CD4-positive, alpha-beta T cell (primary cell): ENCODE measurements around the gene PCBP1. TPM values are rescaled to one million over a fixed set of nuclear protein-coding genes. Genes with fewer than 3 reads are reported as not detected.
"Not testable (repeated sequence)": the region's sequence is repeated elsewhere in the genome, so short reads cannot be mapped to it uniquely, and the experiment has no call there.

Experiments
- ATAC-seq: fragments of 200-7000 bp; cut with Tn5 transposase; one replicate; pipeline ENCODE4 v1.10.0; 2022; ENCODE audit warnings: mild to moderate bottlenecking; ENCODE audit not compliant: poor library complexity
- CTCF ChIA-PET: fragments of 350-600 bp; sonication (Branson Sonifier 250); formaldehyde crosslinking; loops from one replicate; lab custom pipeline; 2021; ENCODE audit warnings: antibody characterized with exemption, inconsistent platforms; lab: Charles Lee
- POLR2A ChIA-PET: fragments of 350-600 bp; sonication (Branson Sonifier 250); formaldehyde crosslinking; loops from one replicate; lab custom pipeline; 2021; ENCODE audit warnings: antibody characterized with exemption, inconsistent platforms; lab: Charles Lee
- DNase-seq, 14 experiments: peaks; one replicate each; pipeline ENCODE4 v3.0.0-alpha.2; 2013 to 2020; ENCODE audit warnings: mixed read lengths in 2 of 14
- H3K27ac ChIP-seq, 2 donors: one replicate each; pipeline versions ENCODE4 v1.5.1 to v1.7.0; 2013; ENCODE audit warnings: low read length in 2 of 2, low read depth in 1 of 2, mild to moderate bottlenecking in 1 of 2
- H3K27me3 ChIP-seq, 2 experiments: 1 replicate in 1 of 2; 2 replicates in 1 of 2; pipeline versions ENCODE4 v1.6.1 to v1.7.0; 2013; ENCODE audit warnings: low read length in 2 of 2, control low read depth in 1 of 2, mild to moderate bottlenecking in 1 of 2, moderate library complexity in 1 of 2; ENCODE audit not compliant: insufficient read depth in 2 of 2, control insufficient read depth in 1 of 2
- H3K36me3 ChIP-seq: one replicate; pipeline ENCODE4 v1.6.1; 2013; ENCODE audit warnings: low read length, control low read depth; ENCODE audit not compliant: insufficient read depth
- H3K4me1 ChIP-seq: one replicate; pipeline ENCODE4 v1.6.1; 2013; ENCODE audit warnings: low read length, control low read depth; ENCODE audit not compliant: insufficient read depth
- H3K4me3 ChIP-seq: one replicate; pipeline ENCODE4 v1.5.1; 2013; ENCODE audit warnings: mild to moderate bottlenecking, low read length, moderate library complexity
- H3K9me3 ChIP-seq, 2 experiments: 1 replicate in 1 of 2; 2 replicates in 1 of 2; pipeline versions ENCODE4 v1.6.1 to v1.7.0; 2013; ENCODE audit warnings: low read length in 2 of 2, mild to moderate bottlenecking in 2 of 2, control low read depth in 1 of 2, moderate library complexity in 1 of 2; ENCODE audit not compliant: control insufficient read depth in 1 of 2, insufficient read depth in 1 of 2
- H3K27ac Mint-ChIP-seq: one replicate; pipeline ENCODE4 v1.8.0; 2020; ENCODE audit warnings: mixed read lengths
- H3K27me3 Mint-ChIP-seq: one replicate; pipeline ENCODE4 v1.8.0; 2021; ENCODE audit warnings: mixed read lengths
- H3K36me3 Mint-ChIP-seq: one replicate; pipeline ENCODE4 v1.8.0; 2021; ENCODE audit warnings: low read depth, mixed read lengths
- H3K4me1 Mint-ChIP-seq: one replicate; pipeline ENCODE4 v1.8.0; 2021; ENCODE audit warnings: low read depth, mixed read lengths
- H3K4me3 Mint-ChIP-seq: one replicate; pipeline ENCODE4 v1.8.0; 2020; ENCODE audit warnings: mild to moderate bottlenecking, mixed read lengths
- H3K9me3 Mint-ChIP-seq: one replicate; pipeline ENCODE4 v1.8.0; 2020; ENCODE audit warnings: mixed read lengths
- intact Hi-C, 2 experiments: fragments of 100-400 bp; cut with DNase I in 1 of 2; cut with micrococcal nuclease in 1 of 2; formaldehyde crosslinking; loops; one replicate each; pipeline versions ENCODE4 v1.15.1 to v1.9.0; 2023 to 2025; cut with DNase I, micrococcal nuclease
- total RNA-seq, 174 experiments: library from RNA in 2 of 174; stranded (reverse) in 2 of 174; gene quantifications; one replicate each; pipeline ENCODE4 v1.2.3 and lab custom pipeline; 2021 to 2026
- TF ChIP-seq, protein P1 (sequence below): fragments of 200-600 bp; IDR thresholded peaks from one replicate; pipeline ENCODE4 v1.8.0; 2022; ENCODE audit warnings: antibody characterized with exemption, mild to moderate bottlenecking

PCBP1 gene
- total RNA-seq, 2 experiments from 2014 or later: 228 to 233 TPM

DNA sequence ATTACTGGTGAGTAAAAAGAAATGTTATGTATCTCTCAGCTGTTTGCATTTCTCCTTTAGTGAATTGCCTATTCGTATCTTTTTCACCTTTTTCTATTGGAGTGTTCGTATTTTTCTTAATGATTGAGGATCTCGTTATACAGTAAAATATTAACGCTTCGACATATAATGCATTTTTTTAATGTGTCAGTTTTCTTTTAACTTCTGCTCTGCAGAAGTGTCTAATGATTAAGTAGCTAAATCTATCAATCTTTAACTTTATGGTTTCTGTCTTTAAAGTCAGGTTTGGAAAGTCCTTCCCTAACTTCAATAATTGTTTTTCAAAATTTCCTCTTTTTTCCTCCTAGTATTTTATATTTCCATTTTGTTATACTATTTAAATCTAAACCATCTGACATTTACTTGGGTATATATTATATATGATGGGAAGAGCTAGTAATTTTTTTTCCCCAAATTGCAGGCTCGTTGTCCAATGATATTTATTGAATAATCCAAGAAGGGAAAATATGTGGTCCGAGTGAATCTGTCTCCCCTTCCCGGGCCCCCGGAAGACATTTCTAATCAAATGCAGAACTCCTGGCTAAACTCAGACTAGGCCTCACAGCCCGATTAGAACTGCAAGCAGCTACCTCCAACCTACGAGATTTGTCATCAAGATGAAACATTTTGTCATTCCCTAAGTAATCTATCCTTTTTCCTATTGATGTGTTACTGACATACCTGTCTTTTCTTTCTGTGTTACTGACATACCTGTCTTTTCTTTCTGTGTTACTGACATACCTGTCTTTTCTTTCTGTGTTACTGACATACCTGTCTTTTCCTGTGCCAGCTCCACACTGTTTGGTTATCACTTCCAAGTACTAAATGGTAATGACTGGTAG is 17.2 kb downstream of the PCBP1 start:
- peak overlapping the region; percentile 18 for H3K4me3 ChIP-seq
- H3K9me3 ChIP-seq: no peaks in the 10 kb centered on the region
- Mint-ChIP-seq H3K27me3 (no peaks in the 10 kb centered on the region), H3K27ac (peak overlapping the region; percentile 96), H3K36me3 (no peaks in the 10 kb centered on the region), H3K4me3 (peak overlapping the region; percentile 83), H3K4me1 (peaks cover 52% of the 10 kb centered on the region), H3K9me3 (no peaks in the 10 kb centered on the region)
- H3K36me3 ChIP-seq: no peaks in the 10 kb centered on the region
- DNase-seq (peak in 4 of 14 experiments; percentile 38 to 70 (median 55)), ATAC-seq (no peak)
- TF ChIP-seq, protein P1, sequence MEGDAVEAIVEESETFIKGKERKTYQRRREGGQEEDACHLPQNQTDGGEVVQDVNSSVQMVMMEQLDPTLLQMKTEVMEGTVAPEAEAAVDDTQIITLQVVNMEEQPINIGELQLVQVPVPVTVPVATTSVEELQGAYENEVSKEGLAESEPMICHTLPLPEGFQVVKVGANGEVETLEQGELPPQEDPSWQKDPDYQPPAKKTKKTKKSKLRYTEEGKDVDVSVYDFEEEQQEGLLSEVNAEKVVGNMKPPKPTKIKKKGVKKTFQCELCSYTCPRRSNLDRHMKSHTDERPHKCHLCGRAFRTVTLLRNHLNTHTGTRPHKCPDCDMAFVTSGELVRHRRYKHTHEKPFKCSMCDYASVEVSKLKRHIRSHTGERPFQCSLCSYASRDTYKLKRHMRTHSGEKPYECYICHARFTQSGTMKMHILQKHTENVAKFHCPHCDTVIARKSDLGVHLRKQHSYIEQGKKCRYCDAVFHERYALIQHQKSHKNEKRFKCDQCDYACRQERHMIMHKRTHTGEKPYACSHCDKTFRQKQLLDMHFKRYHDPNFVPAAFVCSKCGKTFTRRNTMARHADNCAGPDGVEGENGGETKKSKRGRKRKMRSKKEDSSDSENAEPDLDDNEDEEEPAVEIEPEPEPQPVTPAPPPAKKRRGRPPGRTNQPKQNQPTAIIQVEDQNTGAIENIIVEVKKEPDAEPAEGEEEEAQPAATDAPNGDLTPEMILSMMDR: no peak
- H3K27me3 ChIP-seq: no peaks in the 10 kb centered on the region
- H3K4me1 ChIP-seq: peaks cover 41% of the 10 kb centered on the region
- CTCF ChIA-PET: interaction anchor here (0.7 to 1.8 kb wide), 7 partner anchors 9 to 79 kb away, joined by 3 to 9 read pairs (median 3); no protein-coding TSS in a partner anchor
- H3K27ac ChIP-seq: peak overlapping the region; percentile 66 to 70
- intact Hi-C loops: no loop called here
- POLR2A ChIA-PET: interaction anchor here (0.6 to 13.8 kb wide), 15 partner anchors 9 to 1338 kb away, joined by 3 to 232 read pairs (median 11); partner anchors contain the start of genes MXD1, PCBP1 and SNRPG

DNA sequence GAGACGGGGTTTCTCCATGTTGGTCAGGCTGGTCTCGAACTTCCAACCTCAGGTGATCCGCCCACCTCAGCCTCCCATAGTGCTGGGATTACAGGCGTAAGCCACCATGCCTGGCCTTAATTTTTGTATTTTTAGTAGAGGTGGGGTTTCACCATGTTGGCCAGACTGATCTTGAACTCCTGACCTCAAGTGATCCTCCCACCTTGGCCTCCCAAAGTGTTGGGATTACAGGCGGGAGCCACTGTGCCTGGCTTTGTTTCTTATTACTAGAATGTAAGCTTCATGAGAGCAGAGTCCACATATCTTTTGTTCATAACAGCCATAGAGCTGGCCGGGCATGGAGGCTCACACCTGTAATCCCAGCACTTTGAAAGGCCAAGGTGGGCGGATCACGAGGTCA is 18.9 kb downstream of the PCBP1 start:
- H3K27ac ChIP-seq, CTCF ChIA-PET, intact Hi-C loops, H3K4me3 Mint-ChIP-seq, H3K36me3 Mint-ChIP-seq, H3K9me3 Mint-ChIP-seq, H3K9me3 ChIP-seq, H3K27me3 Mint-ChIP-seq, ATAC-seq, DNase-seq, H3K4me3 ChIP-seq, H3K36me3 ChIP-seq, H3K27me3 ChIP-seq, H3K27ac Mint-ChIP-seq: not testable (repeated sequence)
- H3K4me1 Mint-ChIP-seq: peaks cover 63% of the 10 kb centered on the region
- H3K4me1 ChIP-seq: peaks cover 58% of the 10 kb centered on the region
- POLR2A ChIA-PET: interaction anchor here (3.7 to 13.8 kb wide), 4 partner anchors 12 to 29 kb away, joined by 63 to 232 read pairs (median 90); partner anchors contain the start of gene PCBP1

DNA sequence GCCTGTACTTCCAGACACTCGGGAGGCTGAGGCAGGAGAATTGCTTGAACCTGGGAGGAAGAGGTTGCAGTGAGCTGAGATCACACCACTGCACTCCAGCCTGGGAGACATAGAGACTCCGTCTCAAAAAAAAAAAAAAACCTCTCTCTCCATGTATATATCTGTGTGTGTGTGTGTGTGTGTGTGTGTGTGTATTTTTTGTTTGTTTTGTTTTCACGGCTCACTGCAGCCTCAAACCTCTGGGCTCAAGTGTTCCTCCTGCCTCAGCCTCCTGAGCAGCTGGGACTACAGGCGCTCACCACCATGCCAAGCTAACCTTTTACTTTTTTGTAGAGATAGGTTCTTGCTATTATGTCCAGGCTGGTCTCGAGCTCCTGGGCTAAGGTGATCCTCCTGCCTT is 23.1 kb downstream of the PCBP1 start:
- H3K4me3 Mint-ChIP-seq, DNase-seq, H3K27me3 ChIP-seq, H3K36me3 ChIP-seq, ATAC-seq, H3K9me3 ChIP-seq, intact Hi-C loops, H3K9me3 Mint-ChIP-seq, H3K4me3 ChIP-seq, H3K36me3 Mint-ChIP-seq, H3K27me3 Mint-ChIP-seq: not testable (repeated sequence)
- ChIA-PET POLR2A (interaction anchor here (0.6 to 13.8 kb wide), 8 partner anchors 15 to 579 kb away, joined by 3 to 232 read pairs (median 5); no protein-coding TSS in a partner anchor), CTCF (interaction anchor here (1.1 kb wide), 1 partner anchor 22 kb away, joined by 3 read pairs; no protein-coding TSS in a partner anchor)
- Mint-ChIP-seq H3K4me1 (peaks cover 54% of the 10 kb centered on the region), H3K27ac (peak overlapping the region; percentile 89)
- Histone ChIP-seq H3K4me1 (peaks cover 68% of the 10 kb centered on the region), H3K27ac (peak overlapping the region in 1 of 2 donors; percentile 21)
